Loucy (cell line): Measurements from ENCODE around the gene CNTN4.

Source experiments
- H2AFZ ChIP-seq: fragments of 200-600 bp; sonication (generic); 2 replicates; pipeline ENCODE4 v1.6.0; 2016; ENCODE audit warnings: antibody characterized with exemption, mild to moderate bottlenecking, low read length, moderate library complexity
- H3F3A ChIP-seq: fragments of 200-600 bp; 2 replicates; pipeline ENCODE4 v1.6.0; 2016; ENCODE audit warnings: antibody characterized with exemption, low read depth, mild to moderate bottlenecking
- H3K27me3 ChIP-seq: fragments of 200-600 bp; sonication (generic); 2 replicates; pipeline ENCODE4 v1.6.1; 2014; ENCODE audit warnings: low read length, mild to moderate bottlenecking; ENCODE audit not compliant: insufficient read depth, poor library complexity, severe bottlenecking
- H3K36me3 ChIP-seq: fragments of 200-600 bp; sonication (generic); 2 replicates; pipeline ENCODE4 v1.6.1; 2016; ENCODE audit warnings: low read length; ENCODE audit not compliant: insufficient read depth
- H3K4me1 ChIP-seq: fragments of 200-600 bp; sonication (generic); 2 replicates; pipeline ENCODE4 v1.5.1; 2014; ENCODE audit warnings: low read length, mild to moderate bottlenecking; ENCODE audit not compliant: insufficient read depth, poor library complexity, severe bottlenecking
- H3K4me2 ChIP-seq: fragments of 200-600 bp; sonication (generic); 2 replicates; pipeline ENCODE4 v1.6.0; 2014; ENCODE audit warnings: antibody characterized with exemption, low read length, low read depth, mild to moderate bottlenecking; ENCODE audit not compliant: poor library complexity, severe bottlenecking
- H3K4me3 ChIP-seq: fragments of 200-600 bp; sonication (generic); 2 replicates; pipeline ENCODE4 v1.5.1; 2014; ENCODE audit warnings: low read length, mild to moderate bottlenecking, mixed read lengths; ENCODE audit not compliant: poor library complexity, severe bottlenecking
- H3K79me2 ChIP-seq: fragments of 200-600 bp; sonication (generic); 2 replicates; pipeline ENCODE4 v1.6.1; 2014; ENCODE audit warnings: low read length; ENCODE audit not compliant: insufficient read depth
- H3K9ac ChIP-seq: fragments of 200-600 bp; sonication (generic); 2 replicates; pipeline ENCODE4 v1.6.0; 2014; ENCODE audit warnings: mild to moderate bottlenecking, low read depth, low read length, moderate library complexity; ENCODE audit not compliant: poor library complexity, severe bottlenecking
- H3K9me2 ChIP-seq: fragments of 200-600 bp; sonication (generic); replicated peaks from 2 replicates; pipeline ENCODE4 v1.6.1; 2016; ENCODE audit warnings: low read depth, low read length, mixed read lengths
- H3K9me3 ChIP-seq: fragments of 200-600 bp; sonication (generic); 2 replicates; pipeline ENCODE4 v1.6.1; 2014; ENCODE audit warnings: mild to moderate bottlenecking, antibody characterized with exemption, low read length, low read depth; ENCODE audit not compliant: insufficient read depth
- H4K20me1 ChIP-seq: fragments of 200-600 bp; sonication (generic); 2 replicates; pipeline ENCODE4 v1.6.0; 2014; ENCODE audit warnings: antibody characterized with exemption, low read length, mild to moderate bottlenecking; ENCODE audit not compliant: insufficient read depth, poor library complexity, severe bottlenecking
- EZH2phosphoT487 ChIP-seq: fragments of 200-600 bp; IDR thresholded peaks from 2 replicates; pipeline ENCODE4 v1.6.1; 2018; ENCODE audit warnings: antibody characterized with exemption, mild to moderate bottlenecking, moderate library complexity, borderline replicate concordance
- TF ChIP-seq, protein P1 (sequence below): fragments of 200-600 bp; sonication (generic); conservative IDR thresholded peaks from 2 replicates; pipeline ENCODE4 v1.5.1; 2014; ENCODE audit warnings: mild to moderate bottlenecking, antibody characterized with exemption, low read length

Gene CNTN4

DNA sequence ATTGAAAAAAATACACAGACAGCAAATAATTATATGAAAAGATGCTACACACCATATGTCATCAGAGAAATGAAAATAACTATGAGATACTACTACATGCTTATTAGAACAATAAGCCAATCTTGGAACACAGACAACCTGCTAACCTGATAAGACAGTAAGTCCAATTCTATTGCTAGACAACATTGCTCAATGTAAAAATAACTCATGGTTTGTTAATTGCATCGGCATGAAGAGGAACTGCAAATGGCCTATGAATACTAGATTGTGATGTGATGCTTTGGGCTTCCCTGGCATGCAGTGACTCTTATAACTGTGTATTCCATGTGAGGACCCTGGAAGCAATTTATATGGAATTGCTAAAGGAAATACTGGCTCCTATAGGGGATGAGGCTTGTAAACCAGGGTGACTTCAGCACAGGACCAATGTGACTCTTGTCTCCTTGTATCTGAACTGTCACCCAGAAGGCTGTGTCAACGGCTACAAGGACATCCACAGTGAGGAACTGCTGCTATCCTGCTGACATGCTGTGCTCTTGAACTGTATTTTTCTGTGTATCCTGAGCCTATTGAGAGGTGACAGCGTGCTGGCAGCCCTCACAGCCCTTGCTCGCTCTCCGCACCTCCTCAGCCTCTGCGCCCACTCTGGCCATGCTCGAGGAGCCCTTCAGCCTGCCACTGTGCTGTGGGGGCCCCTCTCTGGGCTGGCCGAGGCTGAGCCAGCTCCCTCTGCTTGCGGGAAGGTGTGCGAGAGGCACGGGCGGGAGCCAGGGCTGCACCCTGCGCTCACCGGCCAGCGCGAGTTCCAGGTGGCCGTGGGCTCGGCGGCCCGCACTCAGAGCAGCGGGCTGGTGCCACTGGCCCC, 385.7 kb downstream of the CNTN4 start:
- TF ChIP-seq, protein P1, sequence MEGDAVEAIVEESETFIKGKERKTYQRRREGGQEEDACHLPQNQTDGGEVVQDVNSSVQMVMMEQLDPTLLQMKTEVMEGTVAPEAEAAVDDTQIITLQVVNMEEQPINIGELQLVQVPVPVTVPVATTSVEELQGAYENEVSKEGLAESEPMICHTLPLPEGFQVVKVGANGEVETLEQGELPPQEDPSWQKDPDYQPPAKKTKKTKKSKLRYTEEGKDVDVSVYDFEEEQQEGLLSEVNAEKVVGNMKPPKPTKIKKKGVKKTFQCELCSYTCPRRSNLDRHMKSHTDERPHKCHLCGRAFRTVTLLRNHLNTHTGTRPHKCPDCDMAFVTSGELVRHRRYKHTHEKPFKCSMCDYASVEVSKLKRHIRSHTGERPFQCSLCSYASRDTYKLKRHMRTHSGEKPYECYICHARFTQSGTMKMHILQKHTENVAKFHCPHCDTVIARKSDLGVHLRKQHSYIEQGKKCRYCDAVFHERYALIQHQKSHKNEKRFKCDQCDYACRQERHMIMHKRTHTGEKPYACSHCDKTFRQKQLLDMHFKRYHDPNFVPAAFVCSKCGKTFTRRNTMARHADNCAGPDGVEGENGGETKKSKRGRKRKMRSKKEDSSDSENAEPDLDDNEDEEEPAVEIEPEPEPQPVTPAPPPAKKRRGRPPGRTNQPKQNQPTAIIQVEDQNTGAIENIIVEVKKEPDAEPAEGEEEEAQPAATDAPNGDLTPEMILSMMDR, result no peak
- no peak for TF ChIP-seq EZH2phosphoT487
- no peak overlapping the region for H2AFZ ChIP-seq

GRCh38 chr3:2485027-2485375, 386.3 kb downstream of the CNTN4 start:
- no peak overlapping the region for H3K4me2 ChIP-seq
- no peaks in the 10 kb centered on the region for H3F3A ChIP-seq
- H3K27me3 ChIP-seq, result no peaks in the 10 kb centered on the region
- no peak for TF ChIP-seq EZH2phosphoT487
- TF ChIP-seq, protein P1, result no peak
- H3K36me3 ChIP-seq, result no peaks in the 10 kb centered on the region
- H3K4me3 ChIP-seq, result no peak overlapping the region
- no peaks in the 10 kb centered on the region for H4K20me1 ChIP-seq
- no peaks in the 10 kb centered on the region for H3K79me2 ChIP-seq
- H3K9me2 ChIP-seq, result no peaks in the 10 kb centered on the region
- H3K9ac ChIP-seq, result no peak overlapping the region
- H3K4me1 ChIP-seq, result no peaks in the 10 kb centered on the region
- no peaks in the 10 kb centered on the region; the same call in 1 of the 2 replicates for H3K9me3 ChIP-seq
- H2AFZ ChIP-seq, result no peak overlapping the region

More for the DNA sequence above, 385.7 kb downstream of the CNTN4 start:
- no peaks in the 10 kb centered on the region for H3K4me1 ChIP-seq
- H3K4me3 ChIP-seq, result no peak overlapping the region
- no peaks in the 10 kb centered on the region for H3K79me2 ChIP-seq
- no peaks in the 10 kb centered on the region; the same call in 1 of the 2 replicates for H3K9me3 ChIP-seq
- H3K4me2 ChIP-seq, result no peak overlapping the region
- H3K9ac ChIP-seq, result no peak overlapping the region
- H3K9me2 ChIP-seq, result no peaks in the 10 kb centered on the region
- H3F3A ChIP-seq, result no peaks in the 10 kb centered on the region
- no peaks in the 10 kb centered on the region for H3K27me3 ChIP-seq
- H3K36me3 ChIP-seq, result no peaks in the 10 kb centered on the region
- no peaks in the 10 kb centered on the region for H4K20me1 ChIP-seq

GRCh38 chr3:2495746-2496145, 397.1 kb downstream of the CNTN4 start:
- Histone ChIP-seq H3K4me2 (no peak overlapping the region), H3K4me3 (no peak overlapping the region), H3K79me2 (no peaks in the 10 kb centered on the region), H3K9me3 (no peaks in the 10 kb centered on the region), H3K4me1 (no peaks in the 10 kb centered on the region), H3K9ac (no peak overlapping the region), H2AFZ (no peak overlapping the region), H3K27me3 (no peaks in the 10 kb centered on the region), H3K36me3 (no peaks in the 10 kb centered on the region), H3K9me2 (no peaks in the 10 kb centered on the region), H3F3A (no peaks in the 10 kb centered on the region), H4K20me1 (no peaks in the 10 kb centered on the region)
- TF ChIP-seq EZH2phosphoT487, result no peak
- TF ChIP-seq, protein P1, result no peak
